Activated CD8-positive, alpha-beta T cell treated with anti-CD3 and anti-CD28 coated beads for 36 hours (primary cell): ENCODE data around the gene ECPAS. TPM values are rescaled to one million over a fixed set of nuclear protein-coding genes. Genes with fewer than 3 reads are reported as not detected.
"Not testable (repeated sequence)": the region's sequence is repeated elsewhere in the genome, so short reads cannot be mapped to it uniquely, and the experiment has no call there.

Experiments used
- ATAC-seq: fragments of 200-7000 bp; cut with Tn5 transposase; one replicate; pipeline ENCODE4 v1.10.0; 2021; ENCODE audit warnings: mild to moderate bottlenecking, moderate library complexity
- CTCF ChIA-PET: fragments of 350-600 bp; sonication (Branson Sonifier 250); formaldehyde crosslinking; loops from one replicate; lab custom pipeline; 2021; ENCODE audit warnings: antibody characterized with exemption; lab: Charles Lee
- POLR2A ChIA-PET: fragments of 350-600 bp; sonication (Branson Sonifier 250); formaldehyde crosslinking; loops from one replicate; lab custom pipeline; 2021; ENCODE audit warnings: antibody characterized with exemption; lab: Charles Lee
- DNase-seq: peaks from one replicate; pipeline ENCODE4 v3.0.0-alpha.2; 2020
- H3K27ac Mint-ChIP-seq: one replicate; pipeline ENCODE4 v1.8.0; 2021; ENCODE audit warnings: mild to moderate bottlenecking, mixed read lengths
- H3K27me3 Mint-ChIP-seq: one replicate; pipeline ENCODE4 v1.8.0; 2021; ENCODE audit warnings: mixed read lengths
- H3K36me3 Mint-ChIP-seq: one replicate; pipeline ENCODE4 v1.8.0; 2021; ENCODE audit warnings: low read depth, mixed read lengths
- H3K4me1 Mint-ChIP-seq: one replicate; pipeline ENCODE4 v1.8.0; 2021; ENCODE audit warnings: low read depth, mixed read lengths
- H3K4me3 Mint-ChIP-seq: one replicate; pipeline ENCODE4 v1.8.0; 2021; ENCODE audit warnings: mild to moderate bottlenecking, moderate library complexity, mixed read lengths
- H3K9me3 Mint-ChIP-seq: one replicate; pipeline ENCODE4 v1.8.0; 2021; ENCODE audit warnings: mixed read lengths
- CTCF ChIP-seq: fragments of 200-600 bp; IDR thresholded peaks from one replicate; pipeline ENCODE4 v1.8.0; 2022; ENCODE audit warnings: antibody characterized with exemption, mild to moderate bottlenecking
- intact Hi-C: fragments of 100-400 bp; cut with micrococcal nuclease; formaldehyde crosslinking; loops from one replicate; pipeline ENCODE4 v1.10.0; 2022
- total RNA-seq, 2 experiments: library from RNA; stranded (reverse); gene quantifications; one replicate each; pipeline ENCODE4 v1.2.3, GENCODE V29; 2021

ECPAS gene
- total RNA-seq, 2 experiments from 2014 or later: 71.6 to 79.6 TPM

GRCh38 chr9:111412280-111412679 lies 71.9 kb downstream of the ECPAS start:
- ChIA-PET POLR2A (no interaction called here), CTCF (interaction anchor here (1.1 kb wide), 1 partner anchor 71 kb away, joined by 3 read pairs; no protein-coding TSS in a partner anchor)
- H3K9me3 Mint-ChIP-seq: no peaks in the 10 kb centered on the region
- TF ChIP-seq CTCF: no peak
- DNase-seq (no peak), ATAC-seq (no peak)
- H3K27ac Mint-ChIP-seq: no peak overlapping the region
- peaks cover 73% of the 10 kb centered on the region for H3K36me3 Mint-ChIP-seq
- H3K4me1 Mint-ChIP-seq: no peaks in the 10 kb centered on the region
- H3K27me3 Mint-ChIP-seq: no peaks in the 10 kb centered on the region
- H3K4me3 Mint-ChIP-seq: no peak overlapping the region
- intact Hi-C loops: no loop called here

- DNase-seq (no peak), ATAC-seq (no peak)
- Mint-ChIP-seq H3K27me3 (no peaks in the 10 kb centered on the region), H3K4me3 (no peak overlapping the region), H3K36me3 (peaks cover 75% of the 10 kb centered on the region), H3K27ac (no peak overlapping the region), H3K9me3 (no peaks in the 10 kb centered on the region), H3K4me1 (no peaks in the 10 kb centered on the region)
- no peak for TF ChIP-seq CTCF
- CTCF ChIA-PET: interaction anchor here (1.1 kb wide), 1 partner anchor 72 kb away, joined by 3 read pairs; no protein-coding TSS in a partner anchor
- POLR2A ChIA-PET: no interaction called here
- intact Hi-C loops: no loop called here
Measured at GRCh38 chr9:111411266-111411665, 72.9 kb downstream of the ECPAS start.

GRCh38 chr9:111407813-111408212 lies 76.4 kb downstream of the ECPAS start:
- no peak overlapping the region for H3K27ac Mint-ChIP-seq
- peaks cover 12% of the 10 kb centered on the region for H3K9me3 Mint-ChIP-seq
- POLR2A ChIA-PET: no interaction called here
- no peaks in the 10 kb centered on the region for H3K27me3 Mint-ChIP-seq
- TF ChIP-seq CTCF: no peak
- H3K4me3 Mint-ChIP-seq: no peak overlapping the region
- no peak for DNase-seq
- CTCF ChIA-PET: interaction anchor here (0.6 kb wide), 1 partner anchor 593 kb away, joined by 3 read pairs; no protein-coding TSS in a partner anchor
- no peaks in the 10 kb centered on the region for H3K4me1 Mint-ChIP-seq
- peaks cover 83% of the 10 kb centered on the region for H3K36me3 Mint-ChIP-seq
- ATAC-seq: no peak
- intact Hi-C loops: no loop called here

GRCh38 chr9:111405701-111406100 lies 78.5 kb downstream of the ECPAS start:
- peaks cover 87% of the 10 kb centered on the region for H3K36me3 Mint-ChIP-seq
- intact Hi-C loops: no loop called here
- CTCF ChIA-PET: no interaction called here
- H3K27me3 Mint-ChIP-seq: no peaks in the 10 kb centered on the region
- no peaks in the 10 kb centered on the region for H3K4me1 Mint-ChIP-seq
- no peak for TF ChIP-seq CTCF
- H3K4me3 Mint-ChIP-seq: no peak overlapping the region
- no peak for DNase-seq
- no peak overlapping the region for H3K27ac Mint-ChIP-seq
- ATAC-seq: no peak
- H3K9me3 Mint-ChIP-seq: peaks cover 26% of the 10 kb centered on the region
- POLR2A ChIA-PET: no interaction called here

- intact Hi-C loops, ATAC-seq, H3K27ac Mint-ChIP-seq, H3K27me3 Mint-ChIP-seq, H3K4me1 Mint-ChIP-seq, DNase-seq, POLR2A ChIA-PET, H3K4me3 Mint-ChIP-seq: not testable (repeated sequence)
- H3K9me3 Mint-ChIP-seq: peaks cover 33% of the 10 kb centered on the region
- H3K36me3 Mint-ChIP-seq: peaks cover 79% of the 10 kb centered on the region
- CTCF ChIA-PET: interaction anchor here (1.1 kb wide), 1 partner anchor 17 kb away, joined by 3 read pairs; no protein-coding TSS in a partner anchor
Measured at GRCh38 chr9:111401486-111401885, 82.7 kb downstream of the ECPAS start.

- Mint-ChIP-seq H3K27me3 (no peaks in the 10 kb centered on the region), H3K4me3 (no peak overlapping the region), H3K27ac (no peak overlapping the region), H3K9me3 (peaks cover 30% of the 10 kb centered on the region), H3K4me1 (no peaks in the 10 kb centered on the region), H3K36me3 (peaks cover 72% of the 10 kb centered on the region)
- DNase-seq: no peak
- CTCF ChIA-PET: interaction anchor here (0.7 to 1.1 kb wide), 4 partner anchors 9 to 45 kb away, joined by 3 to 4 read pairs (median 4); no protein-coding TSS in a partner anchor
- POLR2A ChIA-PET: no interaction called here
- no peak for TF ChIP-seq CTCF
- ATAC-seq: no peak
- intact Hi-C loops: no loop called here
Measured at GRCh38 chr9:111400564-111400898, 83.7 kb downstream of the ECPAS start.
